HG03571 (cell line): ENCODE data around the gene KRTAP20-2.

Experiments used
- ATAC-seq: cut with Tn5 transposase; IDR thresholded peaks from one replicate; pipeline ENCODE4 v1.9.1; 2021; ENCODE audit not compliant: unreplicated experiment

The KRTAP20-2 gene

DNA sequence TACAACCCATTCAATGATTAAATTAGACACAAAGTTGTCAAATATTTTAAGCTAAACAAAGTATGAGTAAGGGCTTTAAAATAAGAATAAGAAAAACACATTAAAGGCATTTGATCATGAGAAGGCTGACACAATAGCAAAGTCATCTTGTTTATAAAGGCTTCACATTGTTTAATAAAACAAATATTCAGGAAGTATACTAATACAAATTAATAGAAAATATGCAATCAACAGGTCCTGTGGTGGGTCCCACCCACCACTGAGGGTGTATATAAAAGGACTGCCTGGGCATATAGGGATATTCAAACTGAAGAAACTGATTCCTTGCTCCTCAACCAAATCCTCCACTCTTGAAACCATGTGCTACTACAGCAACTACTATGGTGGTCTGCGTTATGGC, at the start of gene KRTAP20-2:
Gene KRTAP20-2 (plus strand): TSS at position 301 of the 400 bp plus-strand sequence. CDS start 58 bp downstream, at position 359.
- ATAC-seq, result no peak

DNA sequence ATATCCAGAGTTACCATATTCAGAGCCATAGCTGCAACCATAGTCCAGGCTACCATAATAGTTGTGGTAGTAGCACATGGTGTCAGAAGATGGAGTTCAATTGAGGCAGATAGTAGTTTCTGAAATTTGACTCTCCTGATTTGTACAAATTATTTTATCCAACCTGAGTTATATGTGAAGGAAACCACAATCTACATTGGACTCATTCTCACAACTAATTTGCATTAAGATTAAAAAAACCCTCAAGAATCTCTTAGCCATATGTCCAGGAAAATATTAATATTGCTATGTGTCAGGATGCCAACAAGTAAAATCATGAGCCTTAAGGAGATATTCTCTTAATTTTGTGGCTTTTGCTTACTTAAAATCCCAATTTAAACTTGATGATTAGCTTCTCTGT, 44.7 kb upstream of the KRTAP20-2 start, which contains the start of gene KRTAP22-2:
Gene KRTAP22-2 (minus strand): TSS at position 101 of the 400 bp plus-strand sequence.
- ATAC-seq, result no peak

DNA sequence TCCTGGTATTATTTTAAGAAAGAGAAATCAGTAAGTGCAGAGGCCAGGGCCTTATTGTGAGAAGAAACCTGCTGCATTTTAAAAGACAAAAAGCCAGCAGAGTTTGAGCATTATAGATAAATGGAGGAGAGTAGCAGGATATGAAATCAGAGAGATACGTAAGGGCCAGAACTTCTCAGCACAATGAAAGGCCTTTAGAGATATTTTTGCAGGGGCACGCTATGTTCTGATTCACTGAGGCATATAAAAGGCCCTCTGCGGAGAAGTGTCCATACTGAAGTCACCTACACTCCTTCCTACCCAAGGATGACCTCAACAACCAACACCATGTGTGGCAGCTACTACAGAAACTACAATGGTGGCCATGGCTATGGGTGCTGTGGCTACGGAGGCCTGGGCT, 42.9 kb upstream of the KRTAP20-2 start, which contains the start of gene KRTAP6-3:
Gene KRTAP6-3 (plus strand): TSS at position 301 of the 400 bp plus-strand sequence. CDS start 6 bp downstream, at position 307.
- no peak for ATAC-seq

DNA sequence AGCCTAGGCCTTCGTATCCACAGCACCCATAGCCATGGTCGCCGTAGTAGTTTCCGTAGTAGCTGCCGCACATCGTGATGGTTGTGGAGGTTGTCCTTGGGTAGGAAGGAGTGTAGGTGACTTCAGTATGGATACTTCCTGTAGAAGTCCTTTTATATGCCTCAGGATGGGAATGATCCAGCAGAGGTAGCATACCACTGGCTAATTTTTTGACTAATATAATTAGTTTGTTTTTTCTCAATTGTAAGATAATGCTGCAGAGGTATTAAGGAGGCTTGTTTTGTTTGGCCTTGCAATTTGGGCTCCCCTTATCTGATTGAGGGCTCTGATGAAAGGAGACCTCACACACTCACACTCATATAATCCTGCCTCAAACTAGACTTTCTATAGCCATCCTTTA, 36.2 kb upstream of the KRTAP20-2 start, which contains the start of gene KRTAP6-2:
Gene KRTAP6-2 (minus strand): TSS at position 101 of the 400 bp plus-strand sequence. CDS start 28 bp downstream, at position 73.
- no peak for ATAC-seq

DNA sequence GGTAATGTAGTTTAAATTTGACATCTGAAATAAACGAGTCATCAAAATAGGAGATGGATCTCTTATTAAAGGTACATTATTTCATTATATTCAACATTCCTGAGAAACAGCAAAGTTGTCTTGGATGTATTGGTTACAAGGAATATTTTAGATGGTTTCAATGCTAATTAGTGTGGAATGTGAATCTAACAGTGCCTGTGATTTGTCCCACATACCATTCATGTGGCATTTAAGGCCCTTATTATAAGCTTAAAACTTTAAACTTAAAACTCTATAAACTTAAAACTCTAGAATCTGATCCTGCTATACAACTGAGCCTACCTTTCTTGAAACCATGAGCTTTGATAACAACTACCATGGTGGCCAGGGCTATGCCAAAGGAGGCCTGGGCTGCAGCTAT, 34.2 kb upstream of the KRTAP20-2 start, which contains the start of gene KRTAP22-1:
Gene KRTAP22-1 (plus strand): TSS at position 301 of the 400 bp plus-strand sequence.
- ATAC-seq, result no peak

DNA sequence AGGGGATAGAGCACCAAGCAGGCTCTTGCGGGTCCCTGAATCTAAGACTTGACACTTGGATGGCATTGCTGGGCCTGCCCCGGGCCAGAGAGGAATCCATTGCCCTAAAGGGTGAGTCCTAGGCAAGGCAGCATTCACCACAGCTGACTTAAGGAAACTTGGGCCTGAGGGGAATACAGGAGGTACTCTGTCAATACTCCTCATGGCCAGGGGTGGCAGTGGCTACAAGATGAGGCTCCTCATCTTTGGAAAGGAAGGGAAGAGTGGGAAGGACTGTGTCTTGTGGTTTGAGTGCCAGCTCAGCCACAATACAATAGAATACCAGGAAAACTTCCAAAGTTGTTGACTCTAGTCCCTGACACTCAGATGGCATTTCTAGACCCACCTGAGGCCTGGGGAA, 29.0 kb upstream of the KRTAP20-2 start:
- ATAC-seq, result no peak

DNA sequence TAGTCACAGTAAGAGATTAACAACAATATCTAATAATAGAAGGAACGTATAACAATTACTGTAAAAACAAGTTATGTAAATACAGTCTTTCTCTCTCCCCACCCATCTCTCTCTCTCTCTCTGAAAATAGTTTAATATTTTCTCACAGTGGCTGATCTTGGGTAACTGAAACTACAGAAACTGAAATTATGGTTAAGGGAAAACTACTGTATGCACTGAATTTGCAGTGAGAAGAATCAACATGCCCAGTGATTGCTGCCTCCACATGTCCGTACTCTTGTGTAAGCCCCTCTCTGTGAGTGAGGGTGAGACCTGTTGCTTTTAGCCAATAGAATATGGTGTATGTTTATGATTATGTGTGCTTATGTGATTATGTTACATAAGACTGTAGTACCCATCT, 22.9 kb upstream of the KRTAP20-2 start:
- no peak for ATAC-seq

DNA sequence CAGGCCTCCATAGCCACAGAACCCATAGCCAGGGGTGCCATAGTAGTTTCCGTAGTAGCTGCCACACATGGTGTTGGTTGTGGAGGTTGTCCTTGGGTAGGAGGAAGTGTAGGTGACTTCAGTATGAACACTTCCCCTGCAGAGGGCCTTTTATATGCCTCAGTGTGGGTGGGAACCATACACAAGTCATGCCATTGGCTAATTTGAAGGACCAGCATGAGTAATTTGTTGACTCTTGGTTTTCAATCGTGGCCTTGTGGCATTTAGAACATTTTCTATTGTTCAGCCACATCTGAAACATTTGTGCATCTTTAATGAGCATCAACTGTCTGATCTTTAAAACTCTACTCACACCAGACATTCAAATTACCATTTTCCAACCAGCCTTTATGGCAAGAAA, 21.2 kb upstream of the KRTAP20-2 start, which contains the start of gene KRTAP6-1:
Gene KRTAP6-1 (minus strand): TSS at position 95 of the 400 bp plus-strand sequence. CDS start 26 bp downstream, at position 69.
- ATAC-seq, result no peak

DNA sequence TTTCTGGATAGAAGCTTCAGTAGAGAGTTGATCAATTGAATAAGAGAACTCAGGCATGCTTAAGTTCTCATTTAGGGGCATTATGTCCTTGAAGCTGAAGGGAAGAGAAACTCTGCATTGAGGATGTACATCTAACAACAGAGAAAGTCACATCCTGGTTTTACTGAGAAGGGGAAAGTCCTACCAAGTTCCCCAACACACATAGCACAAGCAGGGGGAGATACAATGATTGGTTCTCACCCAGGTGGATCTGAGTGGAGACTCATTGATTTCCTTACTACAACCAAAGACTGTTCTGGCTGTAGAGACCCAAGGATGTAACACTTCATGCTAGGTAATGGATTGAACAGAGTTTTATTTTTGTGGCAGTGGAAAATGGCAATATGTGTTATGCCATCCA, 19.8 kb upstream of the KRTAP20-2 start:
- ATAC-seq, result no peak

DNA sequence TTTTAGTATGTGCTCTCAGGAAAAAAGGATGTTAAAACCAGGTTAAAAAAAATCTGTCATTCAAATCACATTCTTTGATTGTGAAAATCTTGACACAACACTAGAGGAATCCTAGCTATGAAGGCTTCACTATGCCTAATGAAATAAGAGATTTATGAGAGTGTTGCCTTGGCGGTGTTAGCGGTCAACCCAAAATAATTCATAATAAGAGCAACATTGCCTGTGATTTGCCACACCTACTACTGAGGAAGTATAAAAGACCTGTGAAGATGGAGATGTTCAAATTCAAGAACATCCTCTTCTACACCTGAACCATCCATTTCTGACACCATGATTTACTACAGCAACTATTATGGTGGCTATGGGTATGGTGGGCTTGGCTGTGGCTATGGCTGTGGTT, 18.9 kb upstream of the KRTAP20-2 start, which contains the start of gene KRTAP20-1:
Gene KRTAP20-1 (plus strand): TSS at position 301 of the 400 bp plus-strand sequence. CDS start 30 bp downstream, at position 331.
- ATAC-seq, result no peak

DNA sequence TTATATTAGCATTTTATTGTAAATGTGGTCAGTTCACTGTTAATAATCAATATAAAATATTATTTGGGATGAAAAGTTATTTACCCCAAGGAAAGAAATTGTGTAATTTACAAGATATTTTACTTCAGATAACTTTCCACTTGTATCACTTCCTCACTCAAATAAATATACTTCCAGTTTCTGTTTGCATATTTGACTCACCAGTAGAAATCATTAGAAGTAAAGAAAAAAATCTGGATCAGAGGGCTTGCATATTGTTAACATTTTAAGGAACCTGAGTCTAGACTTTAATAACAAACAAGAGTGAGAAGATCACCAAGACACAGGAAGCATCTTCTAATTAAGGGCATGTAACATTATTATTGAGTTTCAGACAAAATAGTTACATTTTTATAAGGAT, 14.9 kb upstream of the KRTAP20-2 start:
- no peak for ATAC-seq

DNA sequence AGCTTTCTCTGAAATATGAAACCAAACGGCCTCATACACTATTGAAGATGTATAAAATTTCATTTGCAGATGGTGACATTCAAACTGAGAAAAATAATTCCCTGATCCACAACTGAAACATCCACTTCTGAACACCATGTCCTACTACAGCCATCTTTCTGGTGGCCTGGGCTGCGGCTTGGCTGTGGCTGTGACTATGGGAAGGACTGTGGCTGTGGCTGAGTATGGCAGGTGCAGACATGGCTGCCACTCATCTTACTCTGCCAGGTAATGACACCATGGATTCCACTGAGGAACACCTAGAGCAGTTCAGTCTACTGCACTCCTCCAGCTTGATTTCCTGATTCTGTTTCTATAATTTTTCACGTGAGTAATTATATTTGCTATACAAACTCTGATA, 14.5 kb upstream of the KRTAP20-2 start, which contains the start of gene KRTAP20-4:
Gene KRTAP20-4 (plus strand): TSS at position 106 of the 400 bp plus-strand sequence.
- ATAC-seq, result no peak

DNA sequence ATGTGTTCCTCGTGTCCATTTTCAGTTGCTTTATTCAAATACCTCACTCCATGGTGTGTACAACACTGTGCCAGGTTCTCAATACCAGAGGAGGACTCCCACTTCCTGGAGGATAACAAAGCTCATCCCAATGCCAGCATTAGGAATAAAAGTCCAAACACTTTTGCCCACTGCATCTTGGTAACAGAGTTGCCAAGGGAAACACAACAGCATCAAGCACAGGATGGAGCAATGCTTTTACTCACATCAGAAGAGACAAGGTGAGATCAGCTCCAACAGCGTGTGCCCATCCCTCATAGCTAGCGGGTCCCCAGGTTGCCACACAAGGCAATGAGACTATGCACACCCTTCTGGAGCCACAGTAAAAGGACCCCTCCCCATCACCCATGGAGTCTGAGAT, 11.6 kb upstream of the KRTAP20-2 start:
- ATAC-seq, result no peak

DNA sequence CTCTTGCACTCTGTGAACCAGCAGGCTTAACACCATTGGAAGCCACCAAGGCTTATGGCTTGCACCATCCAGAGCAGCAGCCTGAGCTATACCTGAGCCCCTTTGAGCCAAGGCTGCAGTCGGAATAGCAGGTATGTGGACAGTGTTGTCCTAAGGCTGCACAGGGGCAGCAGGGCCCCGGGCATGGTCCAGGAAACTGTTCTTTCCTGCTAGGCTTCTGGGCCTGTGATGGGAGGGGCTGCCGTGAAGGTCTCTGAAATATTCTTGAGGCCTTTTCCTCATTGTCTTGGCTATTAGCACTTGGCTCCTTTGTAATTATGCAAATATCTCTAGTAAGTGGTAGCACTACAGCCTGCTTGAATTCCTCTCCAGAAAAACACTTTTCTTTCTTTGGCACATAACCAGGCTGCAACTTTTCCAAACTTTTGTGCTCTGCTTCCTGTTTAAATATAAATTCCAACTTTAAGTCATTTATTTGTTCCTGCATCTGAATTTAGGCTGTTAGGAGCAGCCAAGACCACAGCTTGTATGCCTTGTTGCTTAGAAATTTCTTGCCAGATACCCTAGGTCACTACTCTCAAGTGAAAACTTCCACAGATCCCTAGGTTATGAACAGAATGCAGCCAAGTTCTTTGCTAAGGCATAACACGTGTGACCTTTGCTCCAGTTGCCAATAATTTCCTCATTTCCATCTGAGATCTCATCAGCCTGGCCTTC, 9.4 kb upstream of the KRTAP20-2 start:
- ATAC-seq, result no peak

DNA sequence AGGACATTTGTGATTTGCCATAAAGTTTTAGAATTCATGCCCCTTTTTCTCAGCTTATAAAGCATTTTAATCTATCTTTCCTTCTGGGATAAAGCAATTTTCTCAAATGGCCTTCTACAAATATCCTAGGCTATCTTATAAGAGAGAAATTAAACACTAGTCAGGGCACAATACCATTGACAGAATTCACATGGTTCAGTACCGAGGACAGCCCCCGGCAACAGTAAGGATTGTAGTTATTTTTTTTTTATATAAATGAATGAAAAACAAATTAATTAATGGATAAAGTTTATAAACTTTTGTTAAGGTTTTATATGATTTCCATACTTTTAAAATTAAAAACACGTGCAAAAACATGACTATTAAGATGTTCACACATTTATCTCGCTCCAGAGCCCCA, 6.9 kb upstream of the KRTAP20-2 start:
- no peak for ATAC-seq

DNA sequence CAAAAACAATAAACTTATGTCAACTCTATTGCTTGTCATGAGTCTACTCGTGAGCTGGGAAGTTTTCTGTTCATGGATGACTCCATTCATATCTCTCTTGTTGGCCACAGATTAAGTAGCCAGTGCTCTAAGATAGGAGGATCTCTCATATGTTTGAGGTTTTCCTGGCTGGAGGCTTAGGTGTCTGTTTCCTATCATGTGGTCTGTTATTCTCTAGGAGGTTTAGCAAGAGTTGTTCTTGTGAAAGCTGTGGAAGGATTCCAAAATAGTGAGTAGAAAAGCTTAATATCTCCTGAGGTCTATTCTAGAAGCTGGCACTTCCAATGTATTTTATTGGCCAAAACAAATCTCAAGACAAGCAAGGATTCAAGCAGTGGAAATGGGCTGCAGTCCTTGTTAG, 5.8 kb upstream of the KRTAP20-2 start:
- ATAC-seq, result no peak

DNA sequence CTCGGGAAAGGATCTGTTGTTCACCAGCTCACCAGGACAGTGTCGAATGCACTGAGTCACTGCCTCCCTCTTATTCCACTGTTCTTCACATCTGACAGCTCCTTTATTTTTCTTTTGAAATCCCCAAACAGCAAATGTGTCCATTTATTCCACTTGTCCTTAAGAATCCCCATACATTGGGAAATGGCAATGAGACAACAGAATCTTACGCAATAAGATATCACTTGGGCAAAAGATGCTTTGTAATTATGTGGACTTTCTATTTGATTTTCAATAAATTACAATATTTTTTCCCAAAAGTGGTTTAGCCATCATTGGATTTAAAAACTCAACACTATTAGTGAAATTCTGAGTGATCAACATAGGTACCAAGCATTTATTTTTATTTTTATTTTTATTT, 3.7 kb downstream of the KRTAP20-2 start:
- no peak for ATAC-seq

DNA sequence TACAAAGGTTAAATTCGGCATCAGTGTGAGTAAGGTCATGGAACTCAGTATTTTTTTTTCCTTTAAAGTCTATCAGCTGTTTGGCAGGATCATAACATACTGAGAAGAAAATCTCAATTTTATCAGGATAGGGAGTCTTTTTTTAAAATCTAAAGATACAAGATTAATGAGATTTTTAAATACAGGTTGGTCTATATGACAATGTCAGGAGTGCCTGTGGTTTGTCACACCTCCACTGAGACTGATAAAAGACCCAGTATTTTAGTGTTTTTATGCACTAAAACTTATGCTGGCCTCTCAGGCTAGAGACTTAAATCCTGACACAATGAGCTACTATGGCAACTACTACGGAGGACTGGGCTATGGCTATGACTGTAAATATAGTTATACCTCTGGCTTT, 7.6 kb downstream of the KRTAP20-2 start, which contains the start of gene KRTAP20-3:
Gene KRTAP20-3 (plus strand): TSS at position 301 of the 400 bp plus-strand sequence.
- no peak for ATAC-seq

DNA sequence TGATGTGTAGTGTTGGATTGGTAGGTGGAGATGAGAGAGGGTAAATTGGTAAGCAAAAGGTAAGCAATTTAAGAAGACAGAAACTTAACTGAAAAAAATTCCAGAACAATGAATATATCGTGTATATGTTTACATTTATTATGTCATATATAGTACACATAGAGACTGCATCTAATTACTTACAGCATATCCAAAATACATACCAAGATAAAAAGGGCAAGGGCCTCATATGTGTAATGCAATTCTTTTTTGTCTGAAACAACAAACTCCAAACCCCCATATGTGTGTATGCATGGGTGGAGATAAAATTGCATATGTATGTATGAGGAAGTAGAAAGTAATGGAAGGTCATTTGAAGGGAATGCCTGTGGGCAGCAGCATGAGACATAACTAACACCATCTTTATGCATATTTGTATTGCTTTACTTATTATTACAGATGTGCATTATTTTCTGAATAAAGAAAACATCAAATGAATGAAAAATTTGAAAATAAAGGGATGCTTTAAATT, 12.0 kb downstream of the KRTAP20-2 start:
- ATAC-seq, result no peak

DNA sequence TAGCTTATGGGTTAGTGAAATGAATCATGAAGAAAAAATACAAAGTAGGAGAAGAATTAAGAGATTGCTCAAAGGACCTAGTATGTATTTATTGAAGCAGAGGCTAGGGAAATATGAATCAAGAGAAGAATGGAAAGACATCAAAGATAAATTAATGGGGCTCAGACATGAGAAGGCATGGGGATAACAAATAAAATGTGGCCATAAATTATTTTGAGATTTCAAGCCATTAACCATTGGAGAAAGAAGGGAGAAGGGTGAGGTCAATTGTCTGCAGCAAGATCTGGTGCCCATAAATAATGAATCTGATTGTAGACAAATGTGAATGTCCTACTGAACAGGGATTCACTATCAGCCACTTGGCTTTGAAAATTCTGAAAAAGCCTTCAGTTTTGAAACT, 17.9 kb downstream of the KRTAP20-2 start:
- no peak for ATAC-seq

DNA sequence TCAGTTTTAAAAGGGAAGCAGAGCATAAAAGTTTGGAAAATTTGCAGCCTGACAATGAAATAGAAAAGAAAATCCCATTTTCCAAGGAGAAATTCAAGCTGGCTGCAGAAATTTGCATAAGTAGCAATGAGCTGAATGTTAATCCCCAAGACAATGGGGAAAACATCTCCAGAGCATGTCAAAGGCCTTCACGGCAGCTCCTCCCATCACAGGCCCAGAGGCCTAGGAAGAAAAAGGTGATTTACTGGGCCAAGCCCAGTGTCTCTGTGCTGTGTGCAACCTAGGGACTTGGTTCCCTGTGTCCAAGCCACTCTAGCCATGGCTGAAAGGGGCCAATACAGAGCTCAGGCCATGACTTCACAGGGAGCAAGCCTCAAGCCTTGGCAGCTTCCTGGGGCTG, 33.8 kb downstream of the KRTAP20-2 start:
- ATAC-seq, result no peak
